Neural cell (in vitro differentiated cells): Measurements from ENCODE around the gene KRTAP1-3. TPM values are rescaled to one million over a fixed set of nuclear protein-coding genes. Genes with fewer than 3 reads are reported as not detected.

Source experiments
- H2AFZ ChIP-seq: fragments of 200-600, 300-800 bp; sonication (generic), shearing (Covaris generic); 2 replicates; pipeline ENCODE4 v1.6.0; 2014; ENCODE audit warnings: low read depth, mild to moderate bottlenecking, antibody characterized with exemption, low read length, moderate library complexity
- H3F3A ChIP-seq: fragments of 200-600 bp; shearing (Covaris generic); 2 replicates; pipeline ENCODE4 v1.6.1; 2016; ENCODE audit warnings: mild to moderate bottlenecking, moderate library complexity, mixed read lengths, antibody characterized with exemption, low read length; ENCODE audit not compliant: insufficient read depth, poor library complexity, severe bottlenecking
- H3K27ac ChIP-seq: fragments of 200-600, 300-800 bp; sonication (generic), shearing (Covaris generic); 2 replicates; pipeline ENCODE4 v1.5.1; 2014; ENCODE audit warnings: mild to moderate bottlenecking, low read length, moderate library complexity
- H3K27me3 ChIP-seq: fragments of 300-800, 200-600 bp; sonication (generic), shearing (Covaris generic); 2 replicates; pipeline ENCODE4 v1.6.0; 2014; ENCODE audit warnings: mild to moderate bottlenecking, low read depth, low read length, moderate library complexity; ENCODE audit not compliant: insufficient read depth
- H3K36me3 ChIP-seq: fragments of 300-800, 200-600 bp; sonication (generic), shearing (Covaris generic); 2 replicates; pipeline ENCODE4 v1.5.1; 2014; ENCODE audit warnings: mild to moderate bottlenecking, antibody characterized with exemption, low read length, moderate library complexity; ENCODE audit not compliant: insufficient read depth
- H3K4me2 ChIP-seq: fragments of 300-800, 200-600 bp; sonication (generic), shearing (Covaris generic); 2 replicates; pipeline ENCODE4 v1.6.0; 2014; ENCODE audit warnings: mild to moderate bottlenecking, low read length
- H3K4me3 ChIP-seq: fragments of 300-800, 200-600 bp; sonication (generic), shearing (Covaris generic); 2 replicates; pipeline ENCODE4 v1.5.1; 2014; ENCODE audit warnings: mild to moderate bottlenecking, low read length, moderate library complexity
- H3K79me2 ChIP-seq: fragments of 200-600 bp; shearing (Covaris generic); replicated peaks from 2 replicates; pipeline ENCODE4 v1.6.0; 2014; ENCODE audit warnings: mild to moderate bottlenecking, low read length, moderate library complexity; ENCODE audit not compliant: insufficient read depth
- H3K9ac ChIP-seq: fragments of 300-800, 200-600 bp; sonication (generic), shearing (Covaris generic); 2 replicates; pipeline ENCODE4 v1.6.1; 2016; ENCODE audit warnings: mild to moderate bottlenecking, low read length, mixed read lengths
- H3K9me2 ChIP-seq: fragments of 200-600 bp; shearing (Covaris generic); 2 replicates; pipeline ENCODE4 v1.6.1; 2016; ENCODE audit warnings: mild to moderate bottlenecking, low read length, mixed read lengths; ENCODE audit not compliant: insufficient read depth
- H3K9me3 ChIP-seq: fragments of 200-600, 300-800 bp; sonication (generic), shearing (Covaris generic); 2 replicates; pipeline ENCODE4 v1.6.1; 2016; ENCODE audit warnings: mild to moderate bottlenecking, mixed run types, low read length, moderate library complexity, mixed read lengths
- H4K20me1 ChIP-seq: fragments of 200-600 bp; shearing (Covaris generic); 2 replicates; pipeline ENCODE4 v1.6.1; 2016; ENCODE audit warnings: mild to moderate bottlenecking, mixed run types; ENCODE audit not compliant: insufficient read depth
- CTCF ChIP-seq: fragments of 450-650 bp; IDR thresholded peaks from 2 replicates; pipeline ENCODE4 v1.5.1; 2014; ENCODE audit warnings: antibody characterized with exemption, mild to moderate bottlenecking, moderate library complexity; ENCODE audit not compliant: poor library complexity, severe bottlenecking
- EP300 ChIP-seq: fragments of 450-650 bp; conservative IDR thresholded peaks from 2 replicates; pipeline ENCODE4 v1.6.1; 2014; ENCODE audit warnings: antibody characterized with exemption, mild to moderate bottlenecking, moderate library complexity; ENCODE audit not compliant: poor library complexity, severe bottlenecking
- EZH2 ChIP-seq: fragments of 200-600, 300-800 bp; shearing (Covaris generic), sonication (generic); IDR thresholded peaks from 2 replicates; pipeline ENCODE4 v1.6.1; 2014; ENCODE audit warnings: antibody characterized with exemption, low read length, borderline replicate concordance, mild to moderate bottlenecking; ENCODE audit not compliant: insufficient read depth, poor library complexity, severe bottlenecking
- MXI1 ChIP-seq: fragments of 450-650 bp; conservative IDR thresholded peaks from 2 replicates; pipeline ENCODE4 v1.6.1; 2014; ENCODE audit warnings: antibody characterized with exemption, mild to moderate bottlenecking; ENCODE audit not compliant: poor library complexity, severe bottlenecking
- POLR2AphosphoS5 ChIP-seq: IDR thresholded peaks from 2 replicates; pipeline ENCODE4 v1.6.1; 2012
- RAD21 ChIP-seq: fragments of 450-650 bp; conservative IDR thresholded peaks from 2 replicates; pipeline ENCODE4 v1.6.1; 2014; ENCODE audit warnings: antibody characterized with exemption, mild to moderate bottlenecking, moderate library complexity
- REST ChIP-seq: IDR thresholded peaks from 2 replicates; pipeline ENCODE4 v1.6.1; 2012; ENCODE audit warnings: borderline replicate concordance
- SMC3 ChIP-seq: fragments of 450-650 bp; conservative IDR thresholded peaks from 2 replicates; pipeline ENCODE4 v1.6.1; 2014; ENCODE audit warnings: antibody characterized with exemption, mild to moderate bottlenecking, moderate library complexity; ENCODE audit not compliant: poor library complexity
- TAF1 ChIP-seq: IDR thresholded peaks from 2 replicates; pipeline ENCODE4 v1.6.1; 2012; ENCODE audit warnings: low read depth
- polyA plus RNA-seq: library from polyadenylated mRNA; depleted of rRNA; stranded (reverse); fragments of >200 nt; gene quantifications from 2 replicates; pipeline ENCODE4 v1.2.3, GENCODE V29; 2014

Gene KRTAP1-3
- polyA plus RNA-seq, 1 donor from 2014 or later = not detected

- no peaks in the 10 kb centered on the region for H3K36me3 ChIP-seq
- H3K9me2 ChIP-seq = no peaks in the 10 kb centered on the region
- no peak overlapping the region for H3K27ac ChIP-seq
- no peaks in the 10 kb centered on the region for H3K27me3 ChIP-seq
- no peaks in the 10 kb centered on the region for H3K79me2 ChIP-seq
- TF ChIP-seq REST (no peak), MXI1 (no peak), TAF1 (no peak), SMC3 (no peak), POLR2AphosphoS5 (no peak), CTCF (no peak), RAD21 (no peak), EZH2 (no peak), EP300 (no peak)
- H3F3A ChIP-seq = no peaks in the 10 kb centered on the region
- H3K9me3 ChIP-seq = no peaks in the 10 kb centered on the region
- no peak overlapping the region for H2AFZ ChIP-seq
- H3K4me3 ChIP-seq = no peak overlapping the region
- no peak overlapping the region for H3K9ac ChIP-seq
- no peak overlapping the region for H3K4me2 ChIP-seq
- no peaks in the 10 kb centered on the region for H4K20me1 ChIP-seq
Observed at GRCh38 chr17:41009301-41009760, 25.3 kb downstream of the KRTAP1-3 start.

- Histone ChIP-seq H3K9ac (no peak within 1 kb of the TSS), H3K27me3 (no peaks in the 10 kb centered on the region), H3K79me2 (no peaks in the 10 kb centered on the region), H3K36me3 (no peaks in the 10 kb centered on the region), H3K9me3 (no peaks in the 10 kb centered on the region), H3K27ac (no peak within 1 kb of the TSS), H3K9me2 (no peaks in the 10 kb centered on the region), H3K4me2 (no peak within 1 kb of the TSS), H3F3A (no peaks in the 10 kb centered on the region), H3K4me3 (no peak within 1 kb of the TSS), H2AFZ (no peak within 1 kb of the TSS), H4K20me1 (no peaks in the 10 kb centered on the region)
- TF ChIP-seq CTCF = no peak
- no peak for TF ChIP-seq EZH2
- no peak for TF ChIP-seq POLR2AphosphoS5
- TF ChIP-seq MXI1 = no peak
- TF ChIP-seq REST = no peak
- TF ChIP-seq SMC3 = no peak
- no peak for TF ChIP-seq TAF1
- TF ChIP-seq EP300 = no peak
- no peak for TF ChIP-seq RAD21
Observed at GRCh38 chr17:41008811-41009210, 25.9 kb downstream of the KRTAP1-3 start, which contains the start of gene KRTAP3-1. Gene KRTAP3-1 (minus strand): TSS chr17:41009128. CDS start chr17:41009074, 54 bp downstream.
